ACC112 (cell line): Measurements from ENCODE around the gene HK2.
"Not testable (repeated sequence)": the region's sequence is repeated elsewhere in the genome, so short reads cannot be mapped to it uniquely, and the experiment has no call there.

Source experiments
- H2AFZ ChIP-seq: fragments of 200-600 bp; sonication (generic); one replicate; pipeline ENCODE4 v1.6.0; 2017; ENCODE audit warnings: antibody characterized with exemption, low read length; ENCODE audit not compliant: unreplicated experiment
- H3K27ac ChIP-seq: fragments of 200-600 bp; sonication (generic); 2 replicates; pipeline ENCODE4 v1.5.1; 2014; ENCODE audit warnings: low read depth, mild to moderate bottlenecking, antibody characterized with exemption, low read length, moderate library complexity
- H3K27me3 ChIP-seq: fragments of 200-600 bp; sonication (generic); 2 replicates; pipeline ENCODE4 v1.6.1; 2014; ENCODE audit warnings: mild to moderate bottlenecking, antibody characterized with exemption, low read length, moderate library complexity, mixed read lengths; ENCODE audit not compliant: insufficient read depth
- H3K36me3 ChIP-seq: fragments of 200-600 bp; sonication (generic); 2 replicates; pipeline ENCODE4 v1.6.1; 2016; ENCODE audit warnings: mild to moderate bottlenecking, antibody characterized with exemption, low read length, moderate library complexity, mixed read lengths; ENCODE audit not compliant: insufficient read depth
- H3K4me1 ChIP-seq: fragments of 200-600 bp; sonication (generic); one replicate; pipeline ENCODE4 v1.6.1; 2016; ENCODE audit warnings: low read length, mixed read lengths; ENCODE audit not compliant: insufficient read depth, unreplicated experiment, control insufficient read depth
- H3K4me3 ChIP-seq: fragments of 200-600 bp; sonication (generic); 2 replicates; pipeline ENCODE4 v1.5.1; 2014; ENCODE audit warnings: mild to moderate bottlenecking, low read depth, low read length
- H3K79me2 ChIP-seq: fragments of 200-600 bp; sonication (generic); one replicate; pipeline ENCODE4 v1.6.0; 2016; ENCODE audit warnings: low read length; ENCODE audit not compliant: control insufficient read depth, unreplicated experiment, insufficient read depth

HK2 gene

GRCh38 chr2:74887960-74888700 is 54.2 kb downstream of the HK2 start:
- H3K4me1 ChIP-seq = peaks cover 40% of the 10 kb centered on the region
- peak overlapping the region; percentile 12; the same call in 1 of the 2 replicates for H3K4me3 ChIP-seq
- peak overlapping the region; percentile 94 for H3K27ac ChIP-seq
- H3K36me3 ChIP-seq = peaks cover 51% of the 10 kb centered on the region
- no peaks in the 10 kb centered on the region for H3K27me3 ChIP-seq
- H2AFZ ChIP-seq = no peak overlapping the region
- H3K79me2 ChIP-seq = no peaks in the 10 kb centered on the region

GRCh38 chr2:74889159-74889558 is 55.2 kb downstream of the HK2 start:
- Histone ChIP-seq H3K4me3 (no peak overlapping the region), H3K4me1 (peaks cover 49% of the 10 kb centered on the region), H3K27ac (peak overlapping the region; percentile 94; the same call in 1 of the 2 replicates), H3K36me3 (peaks cover 42% of the 10 kb centered on the region), H3K27me3 (no peaks in the 10 kb centered on the region), H3K79me2 (no peaks in the 10 kb centered on the region), H2AFZ (no peak overlapping the region)

DNA sequence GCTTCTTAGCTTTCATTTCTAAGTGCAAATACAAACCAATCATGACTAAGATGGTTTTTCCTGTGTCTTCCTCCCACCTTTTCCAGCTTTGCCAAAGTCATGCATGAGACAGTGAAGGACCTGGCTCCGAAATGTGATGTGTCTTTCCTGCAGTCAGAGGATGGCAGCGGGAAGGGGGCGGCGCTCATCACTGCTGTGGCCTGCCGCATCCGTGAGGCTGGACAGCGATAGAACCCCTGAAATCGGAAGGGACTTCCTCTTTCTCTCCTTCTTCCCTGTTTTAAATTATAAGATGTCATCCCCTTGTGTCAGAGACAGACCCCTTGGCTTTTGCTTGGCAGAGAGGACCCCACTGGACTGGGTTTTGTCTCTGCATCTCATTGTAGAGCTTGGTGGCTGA is 56.8 kb downstream of the HK2 start:
- Histone ChIP-seq H3K36me3 (peaks cover 33% of the 10 kb centered on the region), H3K4me3 (no peak overlapping the region), H2AFZ (no peak overlapping the region), H3K27ac (peak overlapping the region; percentile 94; the same call in 1 of the 2 replicates), H3K79me2 (no peaks in the 10 kb centered on the region), H3K4me1 (peaks cover 63% of the 10 kb centered on the region), H3K27me3 (no peaks in the 10 kb centered on the region)

GRCh38 chr2:74891136-74891764 is 57.3 kb downstream of the HK2 start:
- peaks cover 34% of the 10 kb centered on the region for H3K36me3 ChIP-seq
- H3K79me2 ChIP-seq = no peaks in the 10 kb centered on the region
- H3K27me3 ChIP-seq = no peaks in the 10 kb centered on the region
- no peak overlapping the region for H3K4me3 ChIP-seq
- peak overlapping the region; percentile 94 for H3K27ac ChIP-seq
- H3K4me1 ChIP-seq = peaks cover 63% of the 10 kb centered on the region
- no peak overlapping the region for H2AFZ ChIP-seq

GRCh38 chr2:74891816-74892215 is 57.9 kb downstream of the HK2 start:
- Histone ChIP-seq H3K36me3 (peaks cover 35% of the 10 kb centered on the region), H3K4me1 (peaks cover 59% of the 10 kb centered on the region), H3K27ac (peak overlapping the region; percentile 94)
- not testable (repeated sequence) for H3K27me3 ChIP-seq, H2AFZ ChIP-seq, H3K4me3 ChIP-seq, H3K79me2 ChIP-seq

DNA sequence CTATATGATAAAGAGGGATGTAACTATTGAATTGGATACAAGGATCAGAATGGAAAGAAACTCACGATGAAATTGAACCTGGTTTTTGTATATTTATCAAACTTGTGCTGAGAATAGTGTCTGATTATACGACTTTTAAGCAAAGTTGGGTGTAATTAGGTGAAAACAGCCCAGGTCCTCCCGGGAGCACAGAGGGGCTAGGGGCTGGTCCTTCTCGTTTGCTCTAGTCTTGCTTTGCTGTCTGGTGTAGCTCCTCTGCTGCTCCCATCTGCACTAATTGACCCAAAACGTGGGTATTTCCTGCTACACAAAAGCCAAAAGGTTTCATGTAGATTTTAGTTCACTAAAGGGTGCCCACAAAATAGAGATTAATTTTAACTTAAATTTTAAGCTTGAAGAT is 58.7 kb downstream of the HK2 start:
- Histone ChIP-seq H3K79me2 (no peaks in the 10 kb centered on the region), H3K4me3 (no peak overlapping the region), H3K36me3 (peaks cover 38% of the 10 kb centered on the region), H2AFZ (no peak overlapping the region), H3K27me3 (no peaks in the 10 kb centered on the region), H3K27ac (peak overlapping the region; percentile 94), H3K4me1 (peaks cover 51% of the 10 kb centered on the region)

DNA sequence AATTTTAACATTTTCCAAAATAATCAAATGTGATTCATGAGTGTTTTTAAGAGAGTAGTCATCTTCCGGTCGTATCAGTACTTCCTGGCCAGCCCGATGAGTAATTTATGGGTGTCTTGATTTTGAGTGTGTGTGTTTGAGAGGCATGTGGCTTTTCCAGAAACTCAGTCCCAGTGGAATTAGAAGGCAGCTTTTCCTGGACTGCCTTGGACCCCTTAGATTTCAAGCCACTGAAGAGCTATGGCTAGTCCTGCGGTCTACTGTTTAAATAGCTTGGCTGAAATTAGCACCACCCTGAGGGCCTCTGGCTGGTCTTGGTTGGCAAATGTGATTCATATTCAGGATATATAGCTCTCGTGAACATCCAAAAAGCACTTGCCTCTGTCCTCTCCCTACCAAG is 59.4 kb downstream of the HK2 start:
- H3K27ac ChIP-seq = peak overlapping the region; percentile 94
- peaks cover 37% of the 10 kb centered on the region for H3K36me3 ChIP-seq
- peak overlapping the region; percentile 27 for H3K4me3 ChIP-seq
- peaks cover 43% of the 10 kb centered on the region for H3K4me1 ChIP-seq
- no peaks in the 10 kb centered on the region for H3K79me2 ChIP-seq
- no peak overlapping the region for H2AFZ ChIP-seq
- no peaks in the 10 kb centered on the region for H3K27me3 ChIP-seq

DNA sequence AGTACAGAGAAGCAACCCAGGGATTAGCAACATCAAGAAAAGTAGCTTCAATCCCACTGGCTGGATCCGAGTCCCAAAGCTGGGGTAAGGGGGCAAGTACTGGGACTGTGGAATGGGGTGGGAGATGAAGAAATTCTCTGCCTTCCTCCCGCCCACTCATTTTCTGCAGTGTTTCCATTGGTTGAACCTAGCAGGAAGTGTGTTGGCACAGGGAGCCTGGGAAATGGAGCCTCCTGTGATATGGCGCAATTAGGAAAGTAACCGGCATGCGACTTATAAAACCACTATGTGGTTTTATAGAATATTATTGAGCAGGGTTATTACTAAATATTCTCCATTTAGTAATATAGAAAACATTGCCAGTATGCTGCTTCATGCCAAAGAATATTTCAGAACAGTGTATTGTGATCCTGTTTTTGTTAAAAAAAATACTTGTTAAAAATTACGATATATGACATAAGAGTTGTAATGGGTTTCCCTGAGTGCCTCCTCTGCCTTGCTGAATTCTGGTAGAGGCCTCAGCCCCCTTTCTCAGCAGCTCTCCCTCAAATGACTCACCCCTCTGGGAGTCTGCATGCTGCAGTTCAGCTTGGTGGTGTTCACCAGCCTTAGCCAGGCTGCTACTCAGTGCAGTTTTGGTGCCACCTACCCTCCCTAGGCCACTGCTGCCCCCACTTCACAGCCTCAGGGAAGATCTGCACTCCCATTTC is 60.5 kb downstream of the HK2 start:
- Histone ChIP-seq H3K79me2 (no peaks in the 10 kb centered on the region), H3K4me1 (peaks cover 38% of the 10 kb centered on the region), H3K4me3 (peak overlapping the region; percentile 27), H2AFZ (no peak overlapping the region), H3K36me3 (peaks cover 30% of the 10 kb centered on the region), H3K27me3 (no peaks in the 10 kb centered on the region), H3K27ac (peak overlapping the region; percentile 94)

GRCh38 chr2:74895001-74895400 is 61.1 kb downstream of the HK2 start:
- peaks cover 38% of the 10 kb centered on the region for H3K4me1 ChIP-seq
- H3K27me3 ChIP-seq = no peaks in the 10 kb centered on the region
- H3K36me3 ChIP-seq = peaks cover 30% of the 10 kb centered on the region
- no peaks in the 10 kb centered on the region for H3K79me2 ChIP-seq
- H3K27ac ChIP-seq = peak overlapping the region; percentile 94
- H3K4me3 ChIP-seq = 0 out of 2 replicates have a peak overlapping the region, but pooled peaks have one; percentile 5
- no peak overlapping the region for H2AFZ ChIP-seq

DNA sequence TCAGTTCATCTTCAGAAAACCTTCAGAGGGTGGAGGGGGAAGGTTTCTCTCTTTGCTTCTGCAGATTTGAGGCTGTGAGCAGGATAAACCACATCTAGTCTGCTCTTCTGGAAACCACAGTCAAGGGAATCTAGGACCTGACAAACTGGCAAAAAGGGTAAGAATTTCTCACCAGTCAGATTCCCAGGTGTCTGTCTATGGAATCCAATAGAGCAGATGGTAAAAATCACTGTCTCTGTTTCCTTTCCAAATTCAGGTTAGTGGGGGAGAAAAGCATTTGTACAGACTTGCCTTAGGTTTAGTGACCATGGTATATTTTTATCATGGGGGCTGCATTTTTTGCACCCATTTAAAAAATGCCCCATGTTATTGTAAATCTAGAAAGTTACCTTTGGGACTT is 62.3 kb downstream of the HK2 start:
- Histone ChIP-seq H2AFZ (no peak overlapping the region), H3K4me1 (peaks cover 38% of the 10 kb centered on the region), H3K4me3 (no peak overlapping the region), H3K27ac (no peak overlapping the region), H3K79me2 (no peaks in the 10 kb centered on the region), H3K36me3 (peaks cover 20% of the 10 kb centered on the region), H3K27me3 (no peaks in the 10 kb centered on the region)
